Measurements from ENCODE around the gene PTPRJ. TPM values are rescaled to one million over a fixed set of nuclear protein-coding genes. Genes with fewer than 3 reads are reported as not detected.
"Not testable (repeated sequence)": the region's sequence is repeated elsewhere in the genome, so short reads cannot be mapped to it uniquely, and the experiment has no call there.

Gene PTPRJ
- total RNA-seq, 1 donor from 2014 or later, result under 0.01 TPM

- DNase-seq (ENCODE audit: low read depth in 2 of 2), result peak in 1 of 2 donors; percentile 12
These were observed 181.9 kb downstream of the PTPRJ start for GRCh38 chr11:48161951-48162884.

- DNase-seq (ENCODE audit: low read depth in 2 of 2), result no peak
These were observed 182.5 kb downstream of the PTPRJ start for GRCh38 chr11:48162885-48163268.

- DNase-seq (ENCODE audit: low read depth in 2 of 2), result no peak
These were observed 183.2 kb downstream of the PTPRJ start for GRCh38 chr11:48163360-48164100.

GRCh38 chr11:48164836-48165235, 184.5 kb downstream of the PTPRJ start:
- no peak for DNase-seq (ENCODE audit: low read depth in 2 of 2)

GRCh38 chr11:48165426-48165825, 185.1 kb downstream of the PTPRJ start:
- DNase-seq (ENCODE audit: low read depth in 2 of 2), result no peak

GRCh38 chr11:48167380-48167779, 187.0 kb downstream of the PTPRJ start:
- no peak for DNase-seq (ENCODE audit: low read depth in 2 of 2)

- DNase-seq (ENCODE audit: low read depth in 2 of 2), result no peak
These were observed 188.5 kb downstream of the PTPRJ start for GRCh38 chr11:48168815-48169214.

GRCh38 chr11:48169259-48169658, 188.9 kb downstream of the PTPRJ start:
- DNase-seq (ENCODE audit: low read depth in 2 of 2), result peak in 1 of 2 donors; percentile 10

- DNase-seq (ENCODE audit: low read depth in 2 of 2), result peak; percentile 16 to 70
These were observed 189.4 kb downstream of the PTPRJ start for GRCh38 chr11:48169717-48170116.

GRCh38 chr11:48170241-48171233, 190.2 kb downstream of the PTPRJ start:
- DNase-seq (ENCODE audit: low read depth in 2 of 2), result peak; percentile 8 to 63

GRCh38 chr11:48172818-48173609, 192.7 kb downstream of the PTPRJ start:
- peak; percentile 61 to 67 for DNase-seq (ENCODE audit: low read depth in 2 of 2)

GRCh38 chr11:48177661-48178060, 197.3 kb downstream of the PTPRJ start:
- no peak for DNase-seq (ENCODE audit: low read depth in 2 of 2)

GRCh38 chr11:48180627-48181026, 200.3 kb downstream of the PTPRJ start:
- DNase-seq (ENCODE audit: low read depth in 2 of 2), result no peak

GRCh38 chr11:48182860-48183526, 202.6 kb downstream of the PTPRJ start:
- DNase-seq (ENCODE audit: low read depth in 2 of 2), result no peak

GRCh38 chr11:48184452-48184851, 204.1 kb downstream of the PTPRJ start:
- DNase-seq (ENCODE audit: low read depth in 2 of 2), result no peak

GRCh38 chr11:48190906-48191654, 210.7 kb downstream of the PTPRJ start:
- DNase-seq (ENCODE audit: low read depth in 2 of 2), result not testable (repeated sequence)

- DNase-seq (ENCODE audit: low read depth in 2 of 2), result no peak
These were observed 213.5 kb downstream of the PTPRJ start for GRCh38 chr11:48193876-48194275.

- DNase-seq (ENCODE audit: low read depth in 2 of 2), result no peak
These were observed 227.5 kb downstream of the PTPRJ start for GRCh38 chr11:48207881-48208280.

- DNase-seq (ENCODE audit: low read depth in 2 of 2), result peak in 1 of 2 donors; percentile 25
These were observed 229.7 kb downstream of the PTPRJ start for GRCh38 chr11:48210052-48210451.

Data from lung microvascular endothelial cell (primary cell).